Neural crest cell (in vitro differentiated cells): ENCODE measurements around the gene PPP2R5E. TPM values are rescaled to one million over a fixed set of nuclear protein-coding genes. Genes with fewer than 3 reads are reported as not detected.

ENCODE experiments used
- DNase-seq: peaks from one replicate; pipeline ENCODE4 v3.0.0; 2021; ENCODE audit warnings: low read depth, mixed read lengths, low spot score
- H3K27ac Mint-ChIP-seq: one replicate; pipeline ENCODE4 v1.8.0; 2021; ENCODE audit warnings: mild to moderate bottlenecking, mixed read lengths; ENCODE audit not compliant: unreplicated experiment
- H3K27me3 Mint-ChIP-seq: 2 replicates; pipeline ENCODE4 v1.8.0; 2021; ENCODE audit warnings: low read depth, mild to moderate bottlenecking, mixed read lengths
- H3K36me3 Mint-ChIP-seq: 2 replicates; pipeline ENCODE4 v1.8.0; 2021; ENCODE audit warnings: low read depth, mild to moderate bottlenecking, mixed read lengths
- H3K4me1 Mint-ChIP-seq: 2 replicates; pipeline ENCODE4 v1.8.0; 2021; ENCODE audit warnings: mixed read lengths
- H3K4me3 Mint-ChIP-seq: one replicate; pipeline ENCODE4 v1.8.0; 2021; ENCODE audit warnings: mild to moderate bottlenecking, mixed read lengths
- H3K9me3 Mint-ChIP-seq: 2 replicates; pipeline ENCODE4 v1.8.0; 2021; ENCODE audit warnings: mixed read lengths
- CTCF ChIP-seq: fragments of 200-600 bp; sonication (generic); conservative IDR thresholded peaks from 2 replicates; pipeline ENCODE4 v1.5.0; 2021; ENCODE audit warnings: antibody characterized with exemption, mild to moderate bottlenecking
- total RNA-seq: library from RNA; stranded (reverse); gene quantifications from 2 replicates; pipeline ENCODE4 v1.2.1, GENCODE V29; 2021

Gene PPP2R5E
- total RNA-seq, 1 donor from 2014 or later, result 67.3 TPM

DNA sequence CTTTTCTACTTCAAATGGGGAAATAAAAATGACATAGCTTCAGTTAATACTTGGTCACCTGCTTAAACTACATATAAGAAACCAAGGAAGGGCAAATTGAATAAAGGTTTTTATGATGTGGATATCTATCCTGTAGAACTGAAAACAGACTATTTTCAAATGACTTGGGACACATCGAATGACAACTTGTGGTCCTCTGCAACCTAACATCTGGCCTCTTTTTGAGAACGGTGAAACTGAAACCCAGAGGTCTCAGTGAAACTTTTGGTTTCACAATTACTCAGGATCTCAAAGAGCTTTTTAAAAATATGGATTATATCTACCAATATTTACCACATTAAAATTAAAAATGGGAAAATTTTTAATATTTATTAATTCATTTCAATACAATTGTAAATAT is 65.2 kb downstream of the PPP2R5E start:
- Mint-ChIP-seq H3K27ac (no peak overlapping the region), H3K9me3 (no peaks in the 10 kb centered on the region), H3K36me3 (no peaks in the 10 kb centered on the region), H3K4me1 (peaks cover 10% of the 10 kb centered on the region), H3K27me3 (no peaks in the 10 kb centered on the region), H3K4me3 (no peak overlapping the region)
- no peak for DNase-seq
- no peak for TF ChIP-seq CTCF

- H3K9me3 Mint-ChIP-seq, result no peaks in the 10 kb centered on the region
- TF ChIP-seq CTCF, result no peak
- no peak overlapping the region for H3K4me3 Mint-ChIP-seq
- H3K36me3 Mint-ChIP-seq, result no peaks in the 10 kb centered on the region
- peaks cover 10% of the 10 kb centered on the region for H3K4me1 Mint-ChIP-seq
- H3K27ac Mint-ChIP-seq, result no peak overlapping the region
- DNase-seq, result no peak
- H3K27me3 Mint-ChIP-seq, result no peaks in the 10 kb centered on the region
Measured at GRCh38 chr14:63477556-63477955, 65.6 kb downstream of the PPP2R5E start.

- Mint-ChIP-seq H3K9me3 (no peaks in the 10 kb centered on the region), H3K27ac (no peak overlapping the region), H3K4me3 (no peak overlapping the region), H3K36me3 (no peaks in the 10 kb centered on the region), H3K4me1 (peaks cover 19% of the 10 kb centered on the region), H3K27me3 (no peaks in the 10 kb centered on the region)
- no peak for DNase-seq
- TF ChIP-seq CTCF, result no peak
Measured at GRCh38 chr14:63475761-63476160, 67.4 kb downstream of the PPP2R5E start.

GRCh38 chr14:63474844-63475243 is 68.3 kb downstream of the PPP2R5E start:
- Mint-ChIP-seq H3K36me3 (no peaks in the 10 kb centered on the region), H3K27me3 (no peaks in the 10 kb centered on the region), H3K27ac (no peak overlapping the region), H3K4me1 (peaks cover 19% of the 10 kb centered on the region), H3K9me3 (no peaks in the 10 kb centered on the region), H3K4me3 (no peak overlapping the region)
- no peak for DNase-seq
- no peak for TF ChIP-seq CTCF

DNA sequence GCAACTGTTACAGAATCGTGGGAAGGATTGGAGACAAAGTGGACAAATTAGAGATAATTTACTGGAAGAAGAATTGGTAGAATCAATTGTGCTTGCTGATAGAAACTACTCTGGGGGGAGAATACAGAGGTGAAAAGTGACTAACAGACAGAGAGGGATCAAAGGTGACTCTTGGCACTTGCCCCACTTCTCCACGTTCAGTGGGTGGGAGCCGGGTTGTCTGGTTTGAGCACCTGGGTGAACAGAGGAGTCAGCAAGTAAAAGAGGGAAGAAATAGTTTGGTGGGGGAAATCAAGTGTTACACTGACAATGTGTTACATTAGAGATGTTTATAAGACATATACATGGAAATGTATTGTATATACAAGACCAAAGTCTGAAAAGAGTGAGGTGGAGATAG is 69.1 kb downstream of the PPP2R5E start:
- H3K27ac Mint-ChIP-seq, result no peak overlapping the region
- H3K9me3 Mint-ChIP-seq, result no peaks in the 10 kb centered on the region
- DNase-seq, result no peak
- no peaks in the 10 kb centered on the region for H3K27me3 Mint-ChIP-seq
- peaks cover 19% of the 10 kb centered on the region for H3K4me1 Mint-ChIP-seq
- no peak overlapping the region for H3K4me3 Mint-ChIP-seq
- TF ChIP-seq CTCF, result no peak
- H3K36me3 Mint-ChIP-seq, result no peaks in the 10 kb centered on the region
